Dedifferentiated amniotic fluid mesenchymal stem cell (primary cell): ENCODE measurements around the gene SLC8A2.
"Not testable (repeated sequence)": the region's sequence is repeated elsewhere in the genome, so short reads cannot be mapped to it uniquely, and the experiment has no call there.

Source experiments
- DNase-seq: peaks from one replicate; pipeline ENCODE4 v3.0.0-alpha.2; 2016; ENCODE audit errors: extremely low spot score

The SLC8A2 gene

GRCh38 chr19:47487551-47488515 lies 16.1 kb upstream of the SLC8A2 start:
- no peak for DNase-seq

- no peak for DNase-seq
These were observed 15.2 kb upstream of the SLC8A2 start for GRCh38 chr19:47486900-47487299.

GRCh38 chr19:47486220-47486619 lies 14.5 kb upstream of the SLC8A2 start:
- not testable (repeated sequence) for DNase-seq

GRCh38 chr19:47485210-47485609 lies 13.5 kb upstream of the SLC8A2 start:
- DNase-seq = no peak

GRCh38 chr19:47483800-47484690 lies 12.4 kb upstream of the SLC8A2 start, which contains the start of gene KPTN:
KPTN (minus strand) TSS chr19:47484219; CDS start chr19:47484160, 59 bp downstream.
- peak; percentile 88 for DNase-seq

GRCh38 chr19:47483200-47483599 lies 11.5 kb upstream of the SLC8A2 start:
- no peak for DNase-seq

- no peak for DNase-seq
These were observed 9.9 kb upstream of the SLC8A2 start for GRCh38 chr19:47481460-47482052.

- no peak for DNase-seq
These were observed 9.0 kb upstream of the SLC8A2 start for GRCh38 chr19:47480658-47481057.

GRCh38 chr19:47479701-47480503 lies 8.2 kb upstream of the SLC8A2 start:
- DNase-seq = no peak

- DNase-seq = no peak
These were observed 4.8 kb upstream of the SLC8A2 start for GRCh38 chr19:47476438-47476972.

GRCh38 chr19:47475465-47475864 lies 3.8 kb upstream of the SLC8A2 start:
- no peak for DNase-seq

- no peak for DNase-seq
These were observed 1.6 kb upstream of the SLC8A2 start for GRCh38 chr19:47473336-47473735.

GRCh38 chr19:47471381-47471732 lies 336 bp downstream of the SLC8A2 start:
- DNase-seq = no peak

GRCh38 chr19:47470447-47471195 lies 1.1 kb downstream of the SLC8A2 start:
- DNase-seq = no peak

- no peak for DNase-seq
These were observed 2.0 kb downstream of the SLC8A2 start for GRCh38 chr19:47469719-47470118.

GRCh38 chr19:47469363-47469700 lies 2.4 kb downstream of the SLC8A2 start:
- no peak for DNase-seq

GRCh38 chr19:47467914-47468313 lies 3.8 kb downstream of the SLC8A2 start:
- no peak for DNase-seq

GRCh38 chr19:47465957-47466356 lies 5.7 kb downstream of the SLC8A2 start:
- no peak for DNase-seq

GRCh38 chr19:47464675-47465419 lies 6.8 kb downstream of the SLC8A2 start:
- no peak for DNase-seq

GRCh38 chr19:47461876-47462275 lies 9.8 kb downstream of the SLC8A2 start:
- DNase-seq = no peak
